ENCODE results near the gene UNC13C.
"Not testable (repeated sequence)": the region's sequence is repeated elsewhere in the genome, so short reads cannot be mapped to it uniquely, and the experiment has no call there.

UNC13C gene

DNA sequence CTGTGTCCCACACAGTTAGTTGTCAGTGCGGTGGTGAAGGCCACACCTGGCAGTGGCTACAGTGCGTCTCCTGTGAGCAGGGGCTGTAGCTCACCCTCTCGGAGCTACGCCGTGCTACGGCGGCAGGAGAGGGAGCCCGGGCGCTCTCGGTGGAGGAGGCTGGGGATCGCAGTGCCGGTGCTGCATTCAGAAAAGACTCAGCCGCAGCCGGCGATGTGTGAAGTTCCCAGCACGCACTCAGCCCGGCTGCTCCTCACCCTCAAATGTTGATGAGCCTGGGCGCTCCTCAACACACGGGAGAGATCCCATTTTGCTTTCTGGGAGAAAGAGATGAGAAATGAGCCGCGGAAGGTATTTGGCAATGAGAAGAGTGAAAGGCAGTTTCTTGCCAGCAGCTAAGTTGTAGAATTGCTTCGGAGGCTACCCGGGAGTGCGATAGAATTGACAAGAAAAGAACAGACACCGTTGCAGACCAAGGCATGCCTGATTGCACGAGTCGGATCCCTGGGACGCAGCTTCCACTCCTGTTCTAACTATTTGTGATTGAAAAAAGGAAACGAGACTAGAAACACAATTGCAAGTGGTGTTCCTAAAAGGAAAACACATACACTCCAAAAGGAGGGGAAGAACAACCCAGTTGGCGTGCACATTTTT is at the start of gene UNC13C:
Gene UNC13C (plus strand): TSS at position 189 of the 654 bp plus-strand sequence. CDS start 34,463 bp downstream, outside the sequence.
- DNase-seq: no peak

DNA sequence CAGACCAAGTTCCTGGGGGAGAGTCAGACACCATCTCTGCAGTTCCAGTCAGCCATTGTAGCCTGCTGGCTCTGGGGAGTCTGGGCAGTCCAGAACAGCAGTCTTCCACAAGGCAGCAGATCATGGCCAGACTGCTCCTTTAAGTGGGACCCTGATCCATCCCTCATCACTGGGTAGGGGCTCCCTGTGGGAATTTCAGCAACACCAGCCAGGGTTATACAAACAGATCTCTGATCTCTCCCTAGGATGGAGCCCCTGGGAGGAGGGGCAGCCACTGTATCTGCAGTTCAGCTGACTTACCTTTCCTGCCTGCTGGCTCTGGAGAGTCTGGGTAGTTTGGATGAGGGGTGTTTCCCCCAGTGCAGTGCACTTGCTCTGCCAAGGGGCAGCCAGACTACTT is 42.1 kb upstream of the UNC13C start:
- no peak for DNase-seq

DNA sequence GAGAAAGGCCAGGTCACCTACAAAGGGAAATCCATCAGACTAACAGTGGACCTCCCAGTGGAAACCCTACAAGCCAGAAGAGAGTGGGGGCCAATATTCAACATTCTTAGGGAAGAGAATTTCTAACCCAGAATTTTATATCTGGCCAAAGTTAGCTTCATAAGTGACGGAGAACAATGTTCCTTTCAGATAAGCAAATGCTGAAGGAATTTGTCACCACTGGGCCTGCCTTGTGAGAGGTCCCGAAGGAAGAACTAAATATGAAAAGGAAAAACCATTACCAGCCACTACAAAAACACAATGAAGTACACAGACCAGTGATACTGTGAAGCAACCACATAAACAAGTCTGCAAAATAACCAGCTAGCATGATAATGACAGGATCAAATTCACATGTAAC is 40.6 kb upstream of the UNC13C start:
- not testable (repeated sequence) for DNase-seq

DNA sequence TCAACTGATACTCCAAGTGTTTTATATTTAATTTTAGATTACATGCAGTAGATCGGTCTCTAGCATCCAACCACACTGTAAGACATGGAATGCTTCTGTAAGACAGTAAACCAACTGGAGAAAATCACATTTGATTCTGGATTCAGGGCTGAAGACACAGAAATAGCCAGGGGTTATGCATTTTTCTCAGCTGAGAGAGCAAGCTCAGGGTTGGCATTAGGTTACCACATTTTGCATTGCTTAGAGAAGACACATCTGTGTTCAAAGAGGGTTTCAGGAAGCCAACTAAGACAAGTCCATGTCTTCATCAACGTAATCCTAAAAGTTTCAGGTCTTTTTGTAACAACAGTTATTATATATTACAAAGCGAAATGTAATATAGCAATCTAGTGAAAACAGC is 27.7 kb upstream of the UNC13C start:
- no peak for DNase-seq

DNA sequence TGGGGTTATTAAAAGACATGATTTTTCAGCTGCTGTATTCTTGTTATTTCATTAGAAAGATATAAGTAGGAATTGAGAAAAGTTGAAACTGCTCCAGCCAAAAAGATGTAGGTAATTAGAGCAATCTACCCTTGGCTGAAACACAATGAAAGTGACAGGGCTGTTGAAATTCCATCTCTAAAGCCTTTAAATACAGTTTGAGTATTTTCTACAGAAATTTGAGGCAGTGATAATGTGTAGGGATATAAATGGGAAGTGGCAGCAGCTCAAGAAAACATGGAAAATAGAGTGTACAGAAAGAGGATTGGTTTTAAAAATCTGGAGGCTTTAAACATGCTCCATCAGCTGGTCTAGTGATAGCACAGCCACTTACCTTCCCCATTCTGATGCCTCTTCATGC is 22.8 kb upstream of the UNC13C start:
- DNase-seq: no peak

DNA sequence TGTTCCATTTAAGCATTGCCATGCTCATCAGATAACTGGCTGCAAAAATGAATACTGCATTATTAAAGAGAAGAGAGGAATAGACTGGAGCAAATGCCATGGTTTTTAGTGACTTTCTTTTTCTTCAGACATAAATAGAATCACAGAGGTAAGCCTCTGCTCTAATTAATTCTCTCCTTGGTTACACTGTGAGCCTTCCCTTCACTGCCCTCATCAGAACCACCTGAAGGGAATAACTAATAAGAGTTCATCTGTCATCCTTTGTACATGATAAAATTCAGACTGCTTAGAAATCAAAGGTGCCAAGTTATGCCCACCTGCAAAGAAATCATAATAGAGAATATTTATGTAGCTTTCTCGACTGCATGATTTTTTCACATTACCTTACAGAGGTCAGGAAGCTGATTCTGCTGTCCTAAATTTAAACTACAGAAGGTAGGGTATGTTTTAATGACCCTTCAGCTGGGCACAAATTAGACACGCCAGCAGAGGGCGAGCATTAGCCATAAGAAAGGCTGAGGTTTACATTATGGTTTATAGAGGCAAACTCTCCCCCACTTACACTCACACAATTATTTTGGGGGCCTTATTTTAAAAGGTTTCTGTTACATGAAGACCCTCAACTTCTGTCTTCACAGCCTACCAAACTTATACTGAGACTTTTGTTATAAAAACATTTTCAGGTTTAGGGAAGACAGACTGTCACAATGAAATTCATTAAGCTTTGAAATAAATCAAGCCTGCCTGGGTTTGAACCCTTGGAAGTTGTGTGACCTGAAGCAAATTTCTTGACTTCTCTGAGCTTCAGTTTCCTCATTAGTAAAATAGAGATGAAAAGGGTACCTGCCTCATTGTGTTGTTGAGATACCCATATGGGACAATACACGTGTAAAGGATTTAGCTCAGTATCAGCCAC is 15.3 kb upstream of the UNC13C start:
- peak; percentile 23 to 34 for DNase-seq

DNA sequence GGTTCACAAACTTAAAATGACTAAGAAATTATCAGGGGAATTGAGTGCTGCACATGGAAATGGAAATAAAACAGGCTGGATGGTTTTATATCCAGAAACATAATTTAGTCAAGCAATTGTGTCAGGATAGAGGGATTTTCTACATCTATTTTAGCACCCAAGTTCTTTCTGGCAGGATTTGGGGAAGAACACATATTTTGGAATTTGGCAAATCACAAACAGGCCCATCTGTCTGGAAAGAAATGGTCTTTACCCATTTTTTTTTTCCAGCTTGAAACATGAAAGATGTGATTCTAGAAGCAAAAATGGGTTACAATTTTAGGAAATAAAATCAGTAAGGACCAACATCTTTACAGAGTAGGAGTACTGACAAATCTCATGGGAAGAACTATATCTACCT is 14.4 kb upstream of the UNC13C start:
- no peak for DNase-seq

DNA sequence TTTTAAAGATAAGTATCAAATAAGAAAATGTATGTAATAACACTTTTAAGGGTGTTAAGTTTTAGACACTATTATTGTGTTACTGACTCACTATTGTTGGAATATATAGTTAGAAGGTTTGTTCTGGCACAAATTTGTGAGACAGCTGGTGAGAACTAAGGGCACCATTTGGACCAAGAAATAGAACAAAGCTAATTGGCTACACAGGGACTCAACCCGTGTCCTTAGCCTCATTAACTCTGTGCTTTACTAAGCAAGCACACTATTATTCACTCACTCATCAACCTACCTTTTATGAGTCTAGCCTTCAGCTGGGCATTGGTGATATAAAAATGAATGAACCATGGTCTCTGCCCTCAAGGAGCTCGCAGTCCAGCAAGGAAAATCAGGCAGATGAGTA is 4.1 kb upstream of the UNC13C start:
- DNase-seq: no peak

DNA sequence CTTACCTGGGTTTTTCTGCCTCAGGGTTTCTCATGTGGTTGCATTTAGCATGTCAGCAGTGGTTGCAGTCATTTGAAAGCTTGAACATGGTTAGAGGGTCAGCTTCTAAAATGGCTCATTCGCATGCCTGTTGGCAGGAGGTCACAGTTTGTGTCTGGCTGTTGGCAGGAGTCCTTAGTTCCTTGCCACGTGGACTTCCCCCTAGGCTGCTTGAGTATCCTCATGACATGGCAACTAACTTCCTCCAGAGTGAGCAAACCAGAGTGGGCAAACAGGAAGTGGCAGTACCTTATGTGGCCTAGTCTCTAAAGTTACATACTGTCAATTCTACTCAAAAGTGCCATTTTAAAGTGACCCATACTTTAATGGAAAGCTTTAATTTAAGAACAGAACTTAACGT is 3.4 kb upstream of the UNC13C start:
- DNase-seq: no peak

DNA sequence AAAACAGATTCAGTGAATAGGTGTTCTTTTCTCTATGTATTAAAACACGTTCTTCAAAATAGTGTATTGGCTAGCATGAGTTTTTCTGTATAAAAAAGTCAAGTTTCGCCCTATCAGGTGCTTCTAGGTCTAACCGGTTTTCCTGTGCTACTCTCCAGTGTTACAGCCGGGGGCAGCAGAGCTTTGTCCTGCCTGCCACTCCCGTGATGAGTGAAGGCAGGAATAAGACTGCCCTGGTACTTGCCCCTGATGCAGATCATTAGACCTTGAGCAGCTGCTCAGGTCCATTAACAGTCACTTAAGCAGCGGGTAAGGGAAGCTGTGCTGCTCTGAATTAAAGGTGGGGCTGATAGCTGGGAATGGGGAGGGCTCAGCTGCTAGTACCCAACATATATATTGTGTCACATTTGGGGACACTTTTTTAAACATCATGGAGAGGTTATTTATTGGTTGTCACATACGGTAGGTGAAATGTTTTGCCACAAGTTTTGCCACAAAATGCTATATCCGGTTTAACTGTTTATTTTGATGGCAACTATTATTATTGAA is 1.3 kb upstream of the UNC13C start:
- no peak for DNase-seq

DNA sequence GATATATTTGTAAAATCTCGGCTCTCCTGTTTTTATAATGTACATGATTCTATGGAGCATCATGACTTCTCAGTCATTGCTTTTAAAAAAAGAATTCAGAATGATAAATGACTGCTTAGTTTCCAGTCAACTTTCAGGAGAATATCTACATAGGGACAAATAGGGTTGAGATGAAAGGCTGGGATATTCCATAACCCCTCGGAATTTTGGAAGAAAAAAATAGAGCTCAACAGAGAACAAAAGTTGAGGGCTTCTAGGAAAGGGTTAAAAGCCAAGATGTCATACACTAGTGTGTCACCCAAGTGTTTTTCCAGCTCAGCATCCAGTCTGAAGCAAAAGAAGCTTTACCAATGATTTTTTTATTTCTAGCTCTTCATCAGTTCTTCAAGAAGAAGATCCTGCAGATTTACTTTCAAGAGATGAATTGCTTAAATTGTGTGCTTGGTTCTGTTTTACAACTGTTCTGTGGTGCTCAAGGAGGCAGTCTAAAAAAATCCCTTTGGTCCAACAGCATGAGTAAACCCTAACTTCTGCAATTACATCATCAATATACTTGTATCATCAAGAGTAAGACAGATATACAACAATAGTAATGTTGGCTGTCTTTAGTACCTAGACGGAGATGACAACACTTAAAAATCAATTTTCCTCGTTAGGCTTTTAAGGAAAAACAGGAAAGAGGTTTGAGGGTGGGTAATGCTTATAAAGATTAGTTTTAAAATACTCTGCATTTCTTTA is 979 bp downstream of the UNC13C start:
- no peak for DNase-seq

DNA sequence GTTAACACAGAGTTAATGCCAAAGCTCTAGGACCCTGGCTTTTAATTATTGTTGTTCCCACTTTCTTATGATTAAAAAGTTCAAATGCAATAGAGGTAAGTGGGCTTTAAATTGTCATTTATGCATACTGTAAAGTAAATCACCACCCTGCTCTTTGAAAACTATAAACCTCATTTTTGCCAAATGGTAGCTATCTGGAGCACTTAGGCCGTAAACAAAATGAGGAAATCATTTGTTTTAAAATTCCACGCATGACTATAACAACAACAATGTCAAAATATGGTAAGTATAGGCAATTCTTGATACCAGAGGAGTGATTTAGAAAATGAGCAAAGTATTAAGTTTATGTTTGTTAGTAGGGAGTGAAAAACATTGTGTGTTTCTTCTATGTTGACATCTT is 1.8 kb downstream of the UNC13C start:
- no peak for DNase-seq

DNA sequence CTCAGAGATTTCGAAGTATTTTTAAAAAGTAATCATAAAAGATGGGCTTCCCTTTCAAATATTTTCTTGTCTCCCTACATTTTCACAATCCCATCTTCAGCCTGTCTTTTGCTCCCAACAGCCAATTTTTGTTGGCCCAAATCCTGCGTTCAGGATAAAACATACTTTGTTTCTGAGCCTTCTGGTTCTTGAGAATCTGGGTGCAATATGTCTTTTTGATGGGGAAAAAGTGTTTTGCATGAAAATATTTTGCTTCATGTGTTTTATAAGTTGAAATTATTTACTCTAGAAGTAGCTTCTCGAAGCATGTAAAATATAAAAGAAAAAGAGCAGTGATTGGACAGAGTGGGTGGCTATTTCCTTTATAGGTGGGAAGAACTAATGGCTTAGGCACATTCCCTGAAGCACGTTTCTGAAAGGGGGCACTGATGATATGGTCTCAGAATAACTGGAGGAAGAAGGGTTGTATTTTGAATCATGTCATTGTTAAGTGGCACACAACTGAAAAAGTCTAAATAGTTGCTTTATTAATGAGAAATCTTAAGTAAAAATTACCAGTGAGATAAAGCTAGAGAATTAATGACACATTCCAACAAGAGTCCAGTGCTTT is 3.9 kb downstream of the UNC13C start:
- no peak for DNase-seq

DNA sequence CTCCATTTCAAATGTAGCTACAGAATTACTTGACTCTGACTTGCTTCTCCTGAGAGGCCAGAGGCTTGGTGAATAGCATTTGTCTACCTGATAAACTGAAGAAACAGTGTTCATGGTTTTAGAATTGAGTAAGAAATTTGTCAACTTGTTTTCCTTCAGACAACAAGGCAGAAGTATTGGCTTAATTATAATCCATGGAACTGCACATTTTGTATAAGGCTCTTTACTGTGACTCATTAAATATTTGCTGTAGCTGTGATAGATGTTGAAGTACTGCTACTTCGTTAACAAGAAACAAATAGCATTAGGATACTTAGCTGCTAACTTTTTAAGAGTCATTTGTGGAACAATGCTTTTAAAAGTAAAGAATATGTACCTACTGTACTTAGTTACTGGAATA is 4.6 kb downstream of the UNC13C start:
- DNase-seq: no peak

DNA sequence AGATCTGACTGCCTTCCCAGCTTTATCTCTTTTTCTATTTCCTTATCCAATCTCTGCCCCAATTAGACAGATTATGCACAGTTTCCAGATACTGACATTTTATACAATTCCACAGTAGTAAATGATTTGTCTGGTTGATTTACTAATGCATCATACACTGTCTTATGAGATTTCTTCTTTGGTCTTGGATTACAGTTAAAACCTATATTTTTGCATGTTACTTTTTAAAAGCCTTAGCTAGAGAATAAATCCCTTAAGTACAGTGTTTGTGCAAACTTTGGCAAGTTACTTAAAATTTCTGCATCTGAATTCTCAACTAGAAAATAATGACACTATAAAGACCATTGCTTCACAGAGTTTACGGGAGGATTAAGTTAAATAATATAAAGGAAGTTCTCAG is 6.0 kb downstream of the UNC13C start:
- DNase-seq: no peak

DNA sequence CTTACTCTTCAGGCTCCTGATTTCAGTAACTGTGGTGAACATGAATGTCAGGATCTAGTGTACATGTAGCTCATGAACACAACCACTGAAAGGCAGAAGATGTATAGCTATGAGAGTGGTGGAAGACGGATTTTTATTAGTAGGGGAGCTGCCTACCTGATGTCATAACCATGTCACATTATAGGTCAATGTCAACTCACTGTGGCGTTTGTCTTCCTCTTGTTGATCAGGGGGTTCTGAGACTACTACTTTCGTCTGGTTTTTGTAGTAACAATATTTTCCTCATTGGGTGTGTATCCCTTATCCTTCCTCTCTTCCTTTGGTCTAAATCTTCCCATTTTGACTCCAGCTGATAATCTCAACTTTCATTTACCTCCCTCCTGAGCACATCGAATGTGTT is 7.3 kb downstream of the UNC13C start:
- no peak for DNase-seq

DNA sequence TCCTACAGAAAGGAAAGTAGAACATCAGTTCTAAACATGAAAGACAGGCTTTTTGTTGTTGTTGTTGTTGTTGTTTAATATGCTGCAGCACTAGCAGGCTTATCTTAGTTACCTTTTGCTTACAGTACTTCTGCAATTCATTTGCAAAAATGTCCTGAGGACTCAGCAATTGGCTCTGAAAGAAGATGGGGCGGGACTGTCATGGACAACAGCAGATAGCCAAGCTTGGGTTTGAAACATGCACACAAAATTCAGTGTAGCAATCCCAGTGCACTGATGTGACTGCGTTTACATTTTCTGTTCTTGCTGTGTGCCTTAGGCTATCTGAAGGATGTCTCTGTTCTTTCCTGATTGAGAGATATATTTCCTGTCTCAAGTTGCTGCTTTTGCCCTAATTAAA is 9.2 kb downstream of the UNC13C start:
- DNase-seq: no peak

DNA sequence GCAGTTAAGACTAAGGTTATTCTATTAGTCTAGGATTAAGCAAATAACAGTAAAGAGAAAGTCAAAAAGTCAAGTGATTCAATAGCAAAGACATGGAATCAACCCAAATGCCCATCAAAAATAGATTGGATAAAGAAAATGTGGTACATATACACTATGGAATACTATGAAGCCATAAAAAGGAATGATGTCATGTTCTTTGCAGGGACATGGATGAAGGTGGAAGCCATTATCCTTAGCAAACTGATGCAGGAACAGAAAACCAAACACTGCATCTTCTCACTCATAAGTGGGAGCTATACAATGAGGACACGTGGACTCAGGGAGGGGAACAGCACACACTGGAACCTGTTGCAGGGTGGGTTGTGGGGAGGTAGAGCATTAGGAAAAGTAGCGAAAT is 29.0 kb downstream of the UNC13C start:
- no peak for DNase-seq

DNA sequence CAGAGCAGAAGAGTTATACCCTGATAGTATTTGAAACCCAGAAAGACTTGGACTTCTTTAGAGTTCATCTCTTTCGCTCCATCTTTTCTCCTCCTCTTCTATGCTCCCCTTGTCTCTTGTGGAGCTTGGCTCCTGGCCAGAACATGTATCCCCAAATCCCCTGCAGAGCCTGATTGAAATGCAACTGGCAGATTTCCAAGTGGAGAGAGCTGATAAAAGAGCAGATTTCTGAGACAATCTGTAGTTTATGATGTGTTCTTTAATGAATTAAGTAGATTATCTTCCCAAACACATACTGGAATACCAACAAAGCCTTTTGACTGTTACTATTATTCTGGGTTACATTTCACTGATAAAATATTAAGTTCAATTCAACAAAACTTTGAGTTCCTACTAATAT is 33.4 kb downstream of the UNC13C start:
- DNase-seq: no peak

DNA sequence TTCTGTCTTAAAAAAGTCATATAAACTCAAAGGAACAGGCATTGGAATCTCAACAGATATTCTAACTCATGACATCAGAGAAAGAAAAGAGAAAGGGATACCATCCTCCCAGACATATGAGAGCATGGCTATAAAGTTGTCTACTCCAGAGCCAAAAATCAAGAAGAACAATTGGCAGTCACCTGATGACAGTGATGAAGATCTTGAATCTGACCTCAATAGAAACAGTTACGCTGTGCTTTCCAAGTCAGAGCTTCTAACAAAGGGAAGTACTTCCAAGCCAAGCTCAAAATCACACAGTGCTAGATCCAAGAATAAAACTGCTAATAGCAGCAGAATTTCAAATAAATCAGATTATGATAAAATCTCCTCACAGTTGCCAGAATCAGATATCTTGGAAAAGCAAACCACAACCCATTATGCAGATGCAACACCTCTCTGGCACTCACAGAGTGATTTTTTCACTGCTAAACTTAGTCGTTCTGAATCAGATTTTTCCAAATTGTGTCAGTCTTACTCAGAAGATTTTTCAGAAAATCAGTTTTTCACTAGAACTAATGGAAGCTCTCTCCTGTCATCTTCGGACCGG is 35.9 kb downstream of the UNC13C start:
- no peak for DNase-seq

DNA sequence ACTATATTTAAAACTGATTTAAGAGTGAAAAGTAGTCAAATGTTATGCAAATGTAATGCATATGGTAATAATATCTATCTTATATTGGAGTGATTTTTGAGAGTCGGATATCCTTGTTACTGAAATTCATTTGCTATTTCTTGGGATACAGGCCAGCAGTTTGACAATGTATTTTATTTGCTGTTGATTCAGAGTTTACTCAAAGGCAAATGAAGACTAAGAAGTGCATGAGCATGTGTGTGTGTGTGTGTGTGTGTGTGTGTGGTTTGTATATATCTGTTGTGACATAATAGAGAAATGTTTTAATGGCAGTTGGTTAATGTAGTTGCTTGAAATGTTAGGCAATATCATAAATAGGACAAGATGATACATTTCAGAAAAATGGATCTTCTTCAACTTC is 39.0 kb downstream of the UNC13C start:
- DNase-seq: no peak

DNA sequence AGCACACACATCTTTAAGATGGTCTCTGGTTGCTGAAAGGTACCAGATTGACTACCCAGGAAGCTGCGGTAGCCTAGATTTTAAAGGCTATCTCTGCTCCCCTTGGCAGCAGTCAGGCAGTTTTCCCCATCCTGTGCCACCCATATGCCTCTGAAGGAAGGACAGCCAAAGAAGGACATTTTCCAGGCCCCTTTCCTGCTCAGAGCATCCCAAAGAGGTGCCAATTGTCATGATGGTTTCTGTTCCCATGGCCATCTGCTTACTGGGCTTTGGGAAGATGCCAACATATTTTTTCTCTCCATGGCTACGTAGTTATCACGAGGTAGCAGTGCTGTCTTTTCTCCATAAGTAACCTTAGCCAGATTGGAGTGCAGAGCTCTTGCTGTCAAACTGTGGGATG is 39.7 kb downstream of the UNC13C start:
- no peak for DNase-seq

DNA sequence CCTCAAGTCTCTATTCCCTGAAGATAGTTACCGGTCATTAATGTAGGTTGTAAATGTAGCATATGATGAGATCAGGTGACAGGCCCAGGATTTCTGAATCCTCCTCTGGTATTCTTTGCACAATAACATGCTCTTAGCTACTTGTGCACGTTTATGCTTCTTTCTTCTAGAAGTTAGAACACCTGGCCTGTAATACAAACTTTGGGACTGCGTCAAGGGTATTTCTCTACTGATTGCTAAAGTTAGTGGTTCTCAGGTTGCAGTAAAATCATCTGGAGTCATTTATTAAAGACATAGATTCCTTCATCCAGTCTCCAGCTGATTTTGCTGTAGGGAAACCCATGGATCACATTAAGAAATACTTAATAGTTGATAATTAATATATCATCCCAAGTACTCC is 48.0 kb downstream of the UNC13C start:
- DNase-seq: no peak

Measured in activated CD4-positive, alpha-beta T cell treated with anti-CD3 and anti-CD28 coated beads, Interleukin-2, amount 50 U/mL, for 48 hours (primary cell).